ENCODE data around the gene KCNAB1.

Gene KCNAB1

DNA sequence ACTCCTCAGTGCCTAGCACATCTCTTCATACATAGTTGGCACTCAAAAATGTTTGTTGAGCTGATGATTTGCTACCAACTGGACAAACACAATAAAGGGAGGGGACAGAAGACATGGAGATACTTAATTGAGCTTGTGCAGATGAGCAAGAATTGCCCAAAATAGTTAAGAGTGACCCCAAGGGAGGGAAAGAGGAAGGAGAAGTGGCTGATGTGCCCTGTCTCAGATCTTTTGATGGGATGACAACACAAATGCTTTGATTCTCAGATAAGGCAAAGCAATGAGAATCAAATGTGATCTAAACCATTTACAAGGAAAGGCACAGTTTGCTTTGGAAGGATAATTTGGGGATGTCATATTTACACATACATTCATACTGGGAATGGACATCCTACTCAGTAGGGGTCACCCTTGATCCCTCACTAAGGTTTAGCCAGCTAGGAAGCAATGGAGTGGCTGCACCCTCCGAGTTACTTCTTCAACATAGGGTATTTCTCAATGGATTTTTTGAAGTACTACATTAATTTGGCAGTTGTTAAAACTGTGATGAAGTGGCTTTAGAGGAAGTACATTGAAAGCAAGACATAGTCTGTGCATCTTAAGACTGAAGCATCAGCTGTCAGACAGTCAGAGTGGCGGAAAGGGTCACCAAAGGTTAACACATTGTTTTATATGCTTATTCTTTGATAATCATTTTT is 456.4 kb downstream of the KCNAB1 start:
- no peak overlapping the region for H3K4me3 ChIP-seq (ENCODE audit: low read depth, low read length)
- TF ChIP-seq, protein P1, sequence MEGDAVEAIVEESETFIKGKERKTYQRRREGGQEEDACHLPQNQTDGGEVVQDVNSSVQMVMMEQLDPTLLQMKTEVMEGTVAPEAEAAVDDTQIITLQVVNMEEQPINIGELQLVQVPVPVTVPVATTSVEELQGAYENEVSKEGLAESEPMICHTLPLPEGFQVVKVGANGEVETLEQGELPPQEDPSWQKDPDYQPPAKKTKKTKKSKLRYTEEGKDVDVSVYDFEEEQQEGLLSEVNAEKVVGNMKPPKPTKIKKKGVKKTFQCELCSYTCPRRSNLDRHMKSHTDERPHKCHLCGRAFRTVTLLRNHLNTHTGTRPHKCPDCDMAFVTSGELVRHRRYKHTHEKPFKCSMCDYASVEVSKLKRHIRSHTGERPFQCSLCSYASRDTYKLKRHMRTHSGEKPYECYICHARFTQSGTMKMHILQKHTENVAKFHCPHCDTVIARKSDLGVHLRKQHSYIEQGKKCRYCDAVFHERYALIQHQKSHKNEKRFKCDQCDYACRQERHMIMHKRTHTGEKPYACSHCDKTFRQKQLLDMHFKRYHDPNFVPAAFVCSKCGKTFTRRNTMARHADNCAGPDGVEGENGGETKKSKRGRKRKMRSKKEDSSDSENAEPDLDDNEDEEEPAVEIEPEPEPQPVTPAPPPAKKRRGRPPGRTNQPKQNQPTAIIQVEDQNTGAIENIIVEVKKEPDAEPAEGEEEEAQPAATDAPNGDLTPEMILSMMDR (IDR thresholded peaks at IDR 0.05; ENCODE audit: borderline replicate concordance, insufficient read depth, low read depth, low read length): no peak

DNA sequence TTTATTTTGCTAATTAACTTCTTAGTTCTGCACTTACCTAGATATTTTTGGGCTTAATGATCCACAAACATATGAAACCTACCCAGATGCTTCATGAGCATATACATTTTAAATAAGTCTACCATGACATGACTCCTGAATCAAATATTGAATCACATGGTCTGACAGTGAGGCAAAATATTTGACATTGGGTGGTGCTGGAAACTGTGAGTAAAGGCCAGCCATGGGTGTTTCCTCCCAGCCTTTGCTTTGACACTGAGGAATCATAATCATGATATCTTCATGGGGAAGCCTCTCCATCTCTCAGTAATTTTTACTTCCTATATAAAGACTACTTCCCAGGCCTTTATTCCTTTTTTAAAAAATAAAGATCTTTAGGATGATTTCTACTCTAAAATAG is 457.4 kb downstream of the KCNAB1 start:
- TF ChIP-seq, protein P1 (IDR thresholded peaks at IDR 0.05; ENCODE audit: borderline replicate concordance, insufficient read depth, low read depth, low read length): no peak
- no peak overlapping the region for H3K4me3 ChIP-seq (ENCODE audit: low read depth, low read length)

DNA sequence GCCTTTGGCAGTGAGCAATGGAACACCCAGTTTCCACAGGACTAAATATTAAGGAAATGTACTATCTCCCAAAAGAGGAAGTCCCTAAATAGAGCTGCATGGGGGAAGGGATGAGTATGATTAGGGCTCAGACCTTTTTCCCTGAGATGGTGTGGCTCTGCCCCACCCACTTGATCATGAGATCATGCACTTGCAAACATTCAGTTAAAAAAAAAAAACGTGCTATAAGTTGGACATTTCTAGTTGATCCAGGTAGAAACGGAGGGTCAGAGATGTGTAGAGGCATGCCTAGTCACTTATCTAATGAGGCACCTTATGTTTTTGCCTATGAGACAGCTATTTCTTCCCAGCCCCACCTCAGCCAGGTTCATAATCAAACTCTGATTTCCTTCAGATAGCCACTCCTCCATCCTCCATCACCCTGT is 459.1 kb downstream of the KCNAB1 start:
- no peak overlapping the region for H3K4me3 ChIP-seq (ENCODE audit: low read depth, low read length)
- TF ChIP-seq, protein P1 (IDR thresholded peaks at IDR 0.05; ENCODE audit: borderline replicate concordance, insufficient read depth, low read depth, low read length): no peak

DNA sequence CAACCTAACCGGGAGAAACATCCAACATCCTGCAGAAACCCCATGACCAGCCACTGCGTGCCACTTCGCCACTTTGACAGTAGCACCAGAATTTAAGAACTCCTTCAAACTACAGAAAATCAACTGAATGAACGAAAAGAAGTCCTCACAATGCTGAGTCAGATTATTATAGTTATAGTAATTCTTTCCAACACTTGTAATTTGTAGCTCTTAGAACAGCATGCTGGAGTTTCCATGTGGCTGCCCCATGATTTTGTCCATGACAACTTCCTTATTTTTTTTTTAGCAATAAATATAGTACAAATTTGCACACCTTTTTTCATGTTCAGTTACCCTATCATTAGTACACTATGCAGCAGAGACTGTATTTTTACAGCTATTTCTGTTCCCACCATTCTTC is 460.7 kb downstream of the KCNAB1 start:
- TF ChIP-seq, protein P1 (IDR thresholded peaks at IDR 0.05; ENCODE audit: borderline replicate concordance, insufficient read depth, low read depth, low read length): no peak
- H3K4me3 ChIP-seq (ENCODE audit: low read depth, low read length): no peak overlapping the region

DNA sequence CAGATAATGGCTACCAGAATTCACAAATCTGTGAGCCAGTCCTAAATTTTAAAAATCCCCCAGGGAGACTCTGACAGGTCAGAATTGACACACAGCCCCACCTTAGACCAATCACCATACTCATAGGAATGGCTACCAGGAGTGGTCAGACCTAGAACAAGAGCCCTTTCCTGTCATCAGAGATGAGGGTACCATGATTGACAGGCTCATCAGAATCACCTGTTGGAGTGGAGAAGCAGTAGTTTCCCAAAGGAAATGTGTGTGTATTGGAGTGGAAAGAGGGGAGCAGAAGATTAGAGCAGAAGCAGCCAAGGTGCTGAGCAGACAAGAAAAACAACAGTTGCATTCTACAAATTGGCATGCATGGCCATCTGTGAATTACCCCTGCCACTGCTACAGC is 461.6 kb downstream of the KCNAB1 start:
- TF ChIP-seq, protein P1 (IDR thresholded peaks at IDR 0.05; ENCODE audit: borderline replicate concordance, insufficient read depth, low read depth, low read length): no peak
- no peak overlapping the region for H3K4me3 ChIP-seq (ENCODE audit: low read depth, low read length)

DNA sequence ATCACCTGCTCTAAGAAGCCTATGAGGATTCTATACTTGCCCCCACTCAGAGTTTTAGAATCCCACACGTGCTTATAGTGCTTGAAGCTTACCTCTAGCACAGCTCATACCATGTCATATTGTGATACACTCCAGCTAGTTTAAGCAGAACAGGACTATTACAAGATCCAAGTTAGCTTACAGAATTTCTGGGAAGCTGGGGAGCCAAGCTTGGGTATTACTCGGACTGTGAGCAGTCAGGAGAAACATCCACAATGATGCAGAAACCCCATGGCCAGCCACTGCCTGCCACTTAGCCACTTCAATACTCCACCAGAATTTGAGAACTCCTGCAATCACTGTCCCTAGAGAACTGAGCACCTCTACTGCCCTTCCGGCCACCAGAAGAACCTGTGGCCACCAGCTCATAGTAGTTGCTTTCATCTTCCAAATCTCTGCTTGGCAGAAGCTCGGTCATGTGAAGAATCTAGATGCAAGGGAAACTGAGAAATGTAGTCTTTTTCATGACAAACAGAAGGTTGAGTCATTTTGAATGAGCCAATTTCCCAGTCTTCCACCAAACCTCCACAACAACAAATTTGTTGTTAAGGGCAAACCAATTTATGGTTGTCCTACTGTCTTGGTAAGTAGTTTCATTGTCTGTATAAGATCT is 462.3 kb downstream of the KCNAB1 start:
- H3K4me3 ChIP-seq (ENCODE audit: low read depth, low read length): no peak overlapping the region
- TF ChIP-seq, protein P1 (IDR thresholded peaks at IDR 0.05; ENCODE audit: borderline replicate concordance, insufficient read depth, low read depth, low read length): no peak

DNA sequence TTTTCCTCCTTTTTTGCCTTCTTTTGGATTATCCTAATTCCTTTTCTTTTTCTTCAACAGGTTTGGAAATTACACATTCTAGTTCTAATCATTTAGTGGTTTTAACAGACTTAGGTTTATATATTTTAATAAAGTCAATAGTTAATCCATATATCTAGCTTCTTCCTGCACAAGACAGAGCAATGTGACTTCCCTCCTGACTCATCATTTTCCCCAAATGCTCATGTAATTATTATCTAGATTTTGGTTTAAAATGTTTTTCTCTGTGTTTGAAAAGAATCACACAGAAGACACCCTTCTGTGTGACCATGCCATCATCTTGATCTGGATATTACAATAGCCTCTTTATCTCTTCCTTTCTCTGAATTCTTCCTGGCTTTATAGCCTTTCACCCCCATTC is 463.1 kb downstream of the KCNAB1 start:
- no peak overlapping the region for H3K4me3 ChIP-seq (ENCODE audit: low read depth, low read length)
- TF ChIP-seq, protein P1 (IDR thresholded peaks at IDR 0.05; ENCODE audit: borderline replicate concordance, insufficient read depth, low read depth, low read length): no peak

Data from GM12875 (cell line).